Measurements from ENCODE around the gene HDAC11.

DNA sequence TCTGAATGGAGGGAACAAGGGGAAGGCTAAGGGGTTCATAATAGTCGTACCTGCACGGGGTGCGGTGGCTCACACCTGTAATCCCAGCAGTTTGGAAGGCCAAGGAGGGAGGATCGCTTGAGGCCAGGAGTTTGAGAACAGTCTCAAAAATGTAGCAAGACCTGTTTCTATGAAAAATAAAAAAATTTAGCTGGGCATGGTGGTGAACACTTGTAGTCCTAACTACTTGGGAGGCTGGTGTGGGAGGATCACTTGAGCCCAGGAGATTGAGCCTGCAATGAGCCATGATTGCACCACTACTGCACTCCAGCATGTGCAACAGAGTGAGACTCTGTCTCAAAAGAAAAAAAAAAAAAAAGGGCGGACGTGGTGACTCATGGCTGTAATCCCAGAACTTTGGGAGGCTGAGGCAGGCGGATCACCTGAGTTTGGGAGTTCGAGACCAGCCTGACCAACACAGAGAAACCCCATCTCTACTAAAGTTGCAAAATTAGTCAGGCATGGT lies 17.9 kb upstream of the HDAC11 start:
- no peak for TF ChIP-seq POLR2A (IDR thresholded peaks at IDR 0.05)
- TF ChIP-seq, protein P1, sequence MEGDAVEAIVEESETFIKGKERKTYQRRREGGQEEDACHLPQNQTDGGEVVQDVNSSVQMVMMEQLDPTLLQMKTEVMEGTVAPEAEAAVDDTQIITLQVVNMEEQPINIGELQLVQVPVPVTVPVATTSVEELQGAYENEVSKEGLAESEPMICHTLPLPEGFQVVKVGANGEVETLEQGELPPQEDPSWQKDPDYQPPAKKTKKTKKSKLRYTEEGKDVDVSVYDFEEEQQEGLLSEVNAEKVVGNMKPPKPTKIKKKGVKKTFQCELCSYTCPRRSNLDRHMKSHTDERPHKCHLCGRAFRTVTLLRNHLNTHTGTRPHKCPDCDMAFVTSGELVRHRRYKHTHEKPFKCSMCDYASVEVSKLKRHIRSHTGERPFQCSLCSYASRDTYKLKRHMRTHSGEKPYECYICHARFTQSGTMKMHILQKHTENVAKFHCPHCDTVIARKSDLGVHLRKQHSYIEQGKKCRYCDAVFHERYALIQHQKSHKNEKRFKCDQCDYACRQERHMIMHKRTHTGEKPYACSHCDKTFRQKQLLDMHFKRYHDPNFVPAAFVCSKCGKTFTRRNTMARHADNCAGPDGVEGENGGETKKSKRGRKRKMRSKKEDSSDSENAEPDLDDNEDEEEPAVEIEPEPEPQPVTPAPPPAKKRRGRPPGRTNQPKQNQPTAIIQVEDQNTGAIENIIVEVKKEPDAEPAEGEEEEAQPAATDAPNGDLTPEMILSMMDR (IDR thresholded peaks at IDR 0.05): no peak

All from upper lobe of left lung (tissue), 4 donors.